HL-60/S4 treated with retinoic acid at 250 ng/mL for 4 days and 3 days (cell line): Measurements from ENCODE around the gene KIF19.

ENCODE experiments used
- in situ Hi-C: fragments of 300-500 bp; cut with MboI; formaldehyde crosslinking; loops from 2 replicates; pipeline ENCODE4 v1.7.0; 2022; ENCODE audit warnings: low sequenced_read_pairs

The KIF19 gene

GRCh38 chr17:74360899-74361229 is 34.8 kb downstream of the KIF19 start:
- in situ Hi-C loops: no loop called here

- in situ Hi-C loops: no loop called here
Observed at GRCh38 chr17:74361230-74362068, 35.4 kb downstream of the KIF19 start, which contains the start of gene BTBD17. TSS of gene BTBD17 (minus strand) at chr17:74361868. CDS start at chr17:74361819, 49 bp downstream.

GRCh38 chr17:74362069-74362405 is 36.0 kb downstream of the KIF19 start:
- in situ Hi-C loops: no loop called here

DNA sequence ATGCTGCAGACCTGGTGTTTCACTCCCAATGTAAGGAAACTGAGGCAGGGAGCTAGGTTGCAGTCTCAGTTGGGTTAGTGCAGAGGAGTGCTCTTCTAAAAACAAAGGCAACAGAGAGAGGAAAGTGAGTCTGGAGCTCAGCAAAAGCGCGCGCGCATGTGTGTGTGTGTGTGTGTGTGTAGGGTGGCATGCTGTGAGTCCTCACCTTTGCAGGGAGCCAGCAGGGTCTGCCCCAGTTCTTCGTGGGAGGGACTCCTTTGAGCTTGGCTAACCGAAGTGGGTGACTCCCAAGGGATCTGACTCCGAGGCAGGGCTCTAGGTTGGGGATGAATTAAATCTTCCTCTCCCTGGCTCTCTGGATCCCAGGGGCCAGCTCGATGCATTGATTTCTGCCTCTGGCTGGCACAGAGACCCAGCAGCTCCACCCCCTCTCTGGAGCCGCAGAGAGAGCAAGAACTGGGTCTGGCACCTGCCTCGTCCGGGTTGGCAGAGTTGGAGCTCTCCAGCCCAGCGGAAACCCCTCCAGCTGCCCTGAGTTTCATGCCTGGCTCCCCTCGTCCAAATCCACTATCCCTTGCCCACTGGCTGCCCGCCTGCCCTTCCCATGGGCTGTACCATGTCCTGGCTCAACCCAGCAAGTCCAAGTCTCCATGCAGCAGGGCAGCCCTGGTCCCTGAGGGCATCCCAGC is 36.9 kb downstream of the KIF19 start:
- in situ Hi-C loops: no loop called here

- in situ Hi-C loops: no loop called here
Observed at GRCh38 chr17:74367206-74367605, 41.2 kb downstream of the KIF19 start, which contains the start of gene GPR142. TSS of gene GPR142 (plus strand) at chr17:74367506. CDS start at chr17:74369541, 2,035 bp downstream.

DNA sequence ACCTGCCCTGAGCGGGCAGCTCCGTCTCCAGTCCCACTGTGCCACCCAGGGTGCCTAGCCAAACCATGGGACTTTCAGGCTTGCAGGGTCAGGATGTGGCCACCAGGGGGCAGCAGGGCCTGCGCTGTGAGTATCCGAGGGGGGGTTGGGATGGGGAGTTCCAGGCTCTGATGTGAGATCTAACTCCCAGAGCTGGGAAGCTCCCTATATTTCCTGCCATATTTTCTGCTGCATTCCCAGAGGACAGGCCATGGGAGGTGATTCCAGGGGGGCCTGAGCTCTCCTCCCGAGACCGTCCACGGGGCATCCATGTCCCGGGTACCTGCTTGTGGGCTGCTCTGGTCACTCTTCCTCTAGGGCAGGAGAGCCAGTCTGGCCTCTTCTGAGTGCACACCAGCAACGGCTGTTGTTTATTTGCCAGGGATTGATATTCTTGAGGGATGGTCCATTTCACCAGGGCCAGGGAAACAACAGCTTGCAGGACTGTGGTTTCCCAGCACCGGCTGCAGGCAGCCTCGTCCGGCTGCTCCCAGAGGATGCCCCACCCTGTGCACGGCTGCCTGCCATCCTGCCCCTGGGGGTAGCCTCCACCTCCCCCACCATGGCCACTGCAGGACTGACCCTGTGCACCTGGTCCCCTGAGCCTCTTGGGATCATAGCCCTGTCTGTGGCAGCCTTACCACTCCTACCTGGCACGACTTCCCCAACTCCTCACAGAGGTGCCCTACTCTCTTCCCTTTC is 42.5 kb downstream of the KIF19 start:
- in situ Hi-C loops: no loop called here

DNA sequence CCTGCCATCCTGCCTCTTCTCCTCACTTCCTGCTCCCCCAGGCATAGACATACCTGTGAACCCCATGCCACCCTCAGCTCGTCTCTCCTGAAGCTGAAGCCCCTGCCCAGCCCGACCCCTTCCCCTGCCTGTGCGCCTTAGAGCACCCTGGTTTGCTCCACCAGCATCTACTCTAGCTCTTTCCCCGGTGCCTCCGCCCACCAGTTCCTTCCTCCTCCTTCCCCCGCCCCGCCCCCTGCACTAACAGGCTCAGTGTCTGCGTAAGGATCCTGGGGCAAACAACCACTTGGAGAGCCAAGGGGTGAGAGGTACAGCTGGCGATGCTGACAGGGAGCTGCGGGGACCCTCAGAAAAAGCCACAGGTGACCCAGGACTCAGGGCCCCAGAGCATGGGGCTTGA is 43.2 kb downstream of the KIF19 start:
- in situ Hi-C loops: no loop called here

GRCh38 chr17:74369665-74370490 is 43.9 kb downstream of the KIF19 start:
- in situ Hi-C loops: no loop called here

- in situ Hi-C loops: no loop called here
Observed at GRCh38 chr17:74371653-74372147, 45.7 kb downstream of the KIF19 start.

GRCh38 chr17:74372426-74372825 is 46.4 kb downstream of the KIF19 start:
- in situ Hi-C loops: no loop called here

DNA sequence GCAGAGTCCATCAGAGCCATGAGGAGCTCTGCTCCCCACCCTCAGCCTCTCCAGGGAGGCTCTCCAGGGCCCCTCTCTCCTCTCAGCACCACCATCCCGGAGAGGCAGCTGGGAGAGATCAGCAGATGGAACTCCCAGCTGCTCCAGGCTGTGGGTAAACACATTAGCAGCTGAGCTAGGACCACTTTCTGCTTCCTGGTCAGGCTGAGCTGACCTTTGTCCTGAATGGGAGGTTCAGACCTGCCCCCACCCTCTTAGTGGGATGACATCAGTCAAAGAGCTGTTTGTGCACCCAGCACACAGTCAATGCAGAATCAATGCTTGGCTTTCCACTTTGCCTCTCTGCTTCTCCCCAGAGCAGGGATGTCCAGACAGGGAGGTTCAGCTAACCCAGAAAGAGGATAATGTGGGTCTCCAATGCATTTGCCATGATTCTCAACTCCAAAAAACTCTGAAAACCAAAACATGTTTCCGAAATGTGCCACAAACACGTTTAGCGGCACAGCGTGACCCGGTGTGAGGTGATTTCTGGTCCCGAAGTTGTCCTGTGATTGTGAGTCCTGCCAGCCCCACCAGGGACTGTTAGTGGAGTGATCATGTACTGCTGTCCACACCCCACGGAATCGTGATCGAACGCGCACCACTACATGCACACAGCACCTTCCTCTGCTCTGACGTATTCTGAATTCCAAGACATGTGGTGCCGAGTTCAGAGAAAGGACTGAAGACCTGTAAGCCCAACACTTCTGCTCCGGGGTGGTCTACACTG is 48.0 kb downstream of the KIF19 start:
- in situ Hi-C loops: no loop called here

DNA sequence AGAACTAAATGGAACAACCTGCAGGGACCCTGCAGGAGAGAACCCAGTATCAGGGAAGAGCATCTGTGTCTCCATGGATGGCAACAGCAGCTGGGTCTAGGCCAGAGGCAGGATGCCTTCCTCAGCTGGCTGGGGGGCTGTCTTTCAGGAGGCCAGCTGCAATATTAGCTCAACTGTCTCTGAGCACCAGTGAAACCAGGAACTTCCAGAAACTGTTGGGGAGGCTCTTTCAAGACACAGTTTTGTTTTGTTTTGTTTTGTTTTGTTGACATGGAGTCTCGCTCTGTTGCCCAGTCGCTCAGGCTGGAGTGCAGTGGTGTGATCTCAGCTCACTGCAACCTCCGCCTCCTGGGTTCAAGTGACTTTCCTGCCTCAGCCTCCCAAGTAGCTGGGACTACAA is 48.8 kb downstream of the KIF19 start:
- in situ Hi-C loops: no loop called here

DNA sequence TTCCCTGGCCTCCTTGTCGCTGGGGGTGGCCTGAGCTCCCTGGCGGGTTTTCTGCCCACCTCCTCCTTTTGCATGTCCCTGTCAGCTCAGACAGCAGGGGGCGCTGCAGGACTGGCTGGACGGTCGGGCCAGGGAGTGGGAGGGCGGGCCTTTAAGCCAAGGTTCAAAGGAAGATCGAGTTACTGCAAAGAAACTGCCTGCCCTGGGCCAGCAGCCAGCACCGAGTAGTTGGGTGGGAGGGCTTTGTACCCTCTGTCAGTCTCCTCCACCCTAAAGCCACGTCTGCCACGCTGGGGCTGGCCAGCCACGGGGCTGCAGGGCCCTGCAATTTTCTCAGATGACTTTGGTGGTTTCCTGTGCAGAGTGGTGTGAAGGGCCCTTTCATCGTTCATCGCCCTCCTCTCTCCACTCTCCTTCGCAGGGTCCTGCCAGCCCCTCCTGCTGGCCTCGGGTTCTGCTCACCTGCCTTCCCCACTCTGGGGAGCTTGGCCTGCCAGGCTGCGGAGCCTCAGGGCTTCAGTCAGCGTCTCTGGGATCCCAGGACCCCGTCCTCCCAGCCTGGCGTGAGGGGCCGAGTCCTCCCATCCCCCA is 53.6 kb downstream of the KIF19 start:
- in situ Hi-C loops: no loop called here

DNA sequence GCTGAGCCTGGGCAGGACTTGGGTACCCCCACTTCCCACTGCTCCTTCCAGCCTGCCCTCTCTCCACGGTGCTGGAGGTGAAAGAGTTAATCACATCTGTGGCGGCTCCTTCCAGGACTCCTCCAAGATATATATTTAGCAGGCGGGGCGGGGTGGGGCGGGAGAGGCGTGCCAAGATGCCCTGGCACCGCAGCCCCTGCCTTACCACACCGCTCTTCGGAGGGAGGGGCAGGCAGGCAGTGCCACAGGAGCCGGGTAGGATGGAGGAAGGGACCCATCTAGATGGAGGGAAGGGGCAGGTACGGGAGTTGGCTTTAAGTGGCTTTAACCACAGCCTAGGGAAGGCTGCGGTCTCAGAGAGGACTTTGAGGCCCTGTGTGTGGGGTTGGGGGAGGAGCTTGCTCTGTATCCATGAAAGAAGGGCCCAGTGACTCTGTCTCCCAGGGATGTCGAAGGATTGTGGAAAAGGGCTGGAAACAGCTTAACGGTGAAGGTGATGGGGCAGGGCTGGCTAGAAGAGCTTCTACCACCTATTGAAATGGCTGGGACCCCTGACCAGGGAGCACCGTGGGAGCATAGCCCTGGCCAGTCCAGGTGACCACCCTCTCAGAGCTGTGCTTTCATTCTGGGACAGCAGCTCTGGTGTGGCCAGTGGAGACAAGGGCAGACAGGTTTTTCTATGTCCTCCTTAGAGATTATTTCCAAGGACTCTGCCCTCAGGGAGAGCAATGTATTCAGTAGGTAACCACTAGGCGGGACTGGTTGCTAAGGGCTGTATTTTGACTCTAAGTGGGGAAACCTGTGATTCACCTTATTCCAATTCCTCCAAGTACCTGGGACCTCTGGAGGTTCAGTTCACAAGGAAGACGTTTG is 54.3 kb downstream of the KIF19 start:
- in situ Hi-C loops: no loop called here

- in situ Hi-C loops: no loop called here
Observed at GRCh38 chr17:74380959-74381808, 55.2 kb downstream of the KIF19 start.

GRCh38 chr17:74383141-74383540 is 57.1 kb downstream of the KIF19 start:
- in situ Hi-C loops: no loop called here

- in situ Hi-C loops: no loop called here
Observed at GRCh38 chr17:74385201-74385600, 59.2 kb downstream of the KIF19 start.

- in situ Hi-C loops: no loop called here
Observed at GRCh38 chr17:74386386-74386785, 60.4 kb downstream of the KIF19 start.
